LNCaP clone FGC (cell line): Measurements from ENCODE around the gene HELQ.

Experiments used
- DNase-seq: peaks from one replicate; pipeline ENCODE4 v3.0.0-alpha.2; 2011; ENCODE audit warnings: low read depth
- H3K4me3 ChIP-seq: 2 replicates; pipeline ENCODE4 v1.5.1; 2011; ENCODE audit warnings: mild to moderate bottlenecking, low read depth, low read length, control low read depth
- CTCF ChIP-seq: IDR thresholded peaks from 2 replicates; pipeline ENCODE4 v1.5.1; 2012; ENCODE audit warnings: mild to moderate bottlenecking; ENCODE audit not compliant: control insufficient read depth, insufficient read depth; ENCODE audit errors: extremely low read depth

Gene HELQ

DNA sequence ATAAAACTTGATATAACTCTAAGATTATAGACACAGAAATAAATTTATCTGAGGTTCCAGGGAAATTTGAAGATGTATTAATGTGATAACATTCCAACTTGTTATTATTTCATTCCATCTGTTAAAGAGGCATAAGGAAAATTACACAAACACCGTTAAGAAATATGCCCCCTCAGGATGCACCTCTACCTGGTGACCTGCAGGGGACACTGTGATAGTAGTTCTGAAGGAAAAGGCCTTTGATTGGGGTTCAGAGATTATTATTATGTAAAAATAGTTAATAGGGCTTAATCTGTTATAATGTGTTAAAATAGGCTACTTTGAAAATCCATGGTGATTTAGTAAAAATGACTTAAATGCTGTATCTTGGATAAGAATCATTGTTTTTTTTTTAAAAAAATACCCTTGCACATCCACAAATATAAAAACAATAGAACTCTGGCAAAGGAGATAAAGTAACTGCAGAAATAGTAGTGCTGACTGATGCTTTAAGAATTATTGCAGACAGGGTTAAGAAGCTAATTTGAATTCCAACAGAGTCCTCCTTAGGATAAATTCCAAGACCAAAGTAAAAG lies 35.3 kb upstream of the HELQ start:
- DNase-seq = no peak
- TF ChIP-seq CTCF = peak; percentile 74
- no peak overlapping the region for H3K4me3 ChIP-seq

DNA sequence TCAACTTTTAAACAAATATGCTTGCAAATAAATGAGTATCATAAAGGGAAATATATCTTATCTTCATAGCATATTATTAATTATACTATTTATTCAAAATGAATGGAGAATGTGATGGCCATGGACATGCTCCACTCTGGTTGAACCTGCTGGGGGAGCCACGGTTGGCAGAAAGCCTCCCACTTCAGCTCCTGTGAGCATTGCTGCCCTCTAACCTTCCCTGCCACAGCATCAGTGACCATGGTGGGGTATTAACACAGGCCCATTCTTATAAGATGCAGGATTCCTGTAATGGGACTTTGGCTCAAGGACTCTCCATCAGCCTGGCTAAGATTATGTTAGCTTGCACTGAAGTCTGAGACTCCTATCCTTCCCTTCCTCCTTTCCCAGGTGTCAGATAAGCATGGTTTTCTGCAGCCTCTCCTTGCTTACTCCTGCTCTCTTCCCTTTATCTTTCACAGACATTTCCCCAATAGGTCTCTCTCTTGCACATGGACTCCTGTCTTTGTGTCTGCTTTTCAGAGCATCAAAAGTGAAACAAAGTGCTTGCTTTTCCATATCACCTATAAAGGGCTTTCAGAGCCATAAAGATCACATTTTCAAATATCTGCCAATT lies 34.2 kb upstream of the HELQ start:
- no peak for TF ChIP-seq CTCF
- no peak for DNase-seq
- no peak overlapping the region for H3K4me3 ChIP-seq

GRCh38 chr4:83486457-83487129 lies 31.0 kb upstream of the HELQ start:
- no peak overlapping the region for H3K4me3 ChIP-seq
- TF ChIP-seq CTCF = no peak
- no peak for DNase-seq

DNA sequence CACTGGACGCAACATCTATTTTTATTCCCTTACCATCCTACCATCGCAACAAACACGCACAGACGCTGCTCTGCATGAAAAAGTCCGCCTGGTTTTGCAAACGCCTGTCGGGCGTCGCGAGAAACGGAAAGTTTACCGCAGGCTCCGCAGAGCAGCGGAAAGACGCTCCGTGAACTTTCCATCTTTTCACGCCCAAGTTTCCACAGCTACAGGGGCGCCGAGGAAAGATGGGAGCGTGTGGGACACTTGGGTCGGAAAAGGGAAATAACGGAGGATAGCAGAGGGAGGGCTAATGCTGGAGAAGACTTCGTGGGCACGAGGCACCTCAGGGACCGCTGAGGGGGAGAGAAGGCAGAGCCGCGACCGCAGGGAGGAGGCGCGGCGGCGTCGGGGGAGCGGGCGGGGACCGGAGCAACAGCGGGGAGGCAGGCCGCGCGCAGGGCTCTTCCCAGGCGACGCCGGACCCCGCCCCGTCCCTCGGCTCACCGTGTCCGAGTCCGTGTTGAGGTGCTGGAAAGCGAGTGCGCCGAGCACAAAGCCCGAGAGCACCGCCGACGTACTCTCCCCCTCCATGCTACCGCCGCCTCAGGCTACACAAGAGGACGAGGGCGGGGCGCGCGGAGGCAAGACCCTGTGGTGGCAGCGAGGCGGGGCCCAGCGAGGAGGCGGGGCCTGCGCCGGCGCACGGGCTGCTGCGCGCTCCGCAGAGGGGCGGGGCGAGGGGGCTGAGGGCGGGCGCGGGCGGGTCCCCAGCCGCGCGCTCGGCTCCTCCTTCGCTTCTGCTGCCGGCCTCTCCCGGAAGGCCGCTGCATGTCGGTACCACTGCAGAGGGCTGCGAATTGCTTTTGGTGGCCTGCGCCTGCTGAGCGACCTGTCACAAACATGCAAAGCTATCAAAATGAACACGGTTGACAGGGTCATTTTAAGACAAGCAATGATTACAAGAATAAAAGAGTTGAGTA lies 29.2 kb upstream of the HELQ start, which contains the start of gene ABRAXAS1:
Gene ABRAXAS1, minus strand, starts transcription at position 601 of the 962 bp plus-strand sequence. Its CDS starts 28 bp downstream, at position 573.
- TF ChIP-seq CTCF = no peak
- peak within 1 kb of the TSS; percentile 80 for H3K4me3 ChIP-seq
- peak; percentile 64 for DNase-seq

GRCh38 chr4:83473966-83474365 lies 18.3 kb upstream of the HELQ start:
- TF ChIP-seq CTCF = no peak
- DNase-seq = no peak
- H3K4me3 ChIP-seq = no peak overlapping the region

DNA sequence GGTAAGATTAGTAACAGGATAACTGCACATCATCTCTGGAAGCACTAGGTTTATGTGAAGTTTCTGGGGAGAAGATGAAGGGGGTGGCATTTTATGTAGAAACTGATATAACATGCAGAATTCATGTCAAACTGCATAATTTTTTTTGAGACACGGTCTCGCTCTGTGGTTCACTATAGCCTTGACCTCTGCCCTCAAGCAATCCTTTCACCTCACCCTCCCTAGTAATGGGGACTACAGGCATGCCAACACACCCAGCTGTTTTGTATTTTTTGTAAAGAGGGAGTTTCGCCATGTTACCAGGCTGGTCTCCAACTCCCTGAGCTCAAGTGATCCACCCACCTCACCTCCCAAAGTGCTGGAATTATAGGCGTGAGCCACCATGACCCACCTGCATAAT lies 17.8 kb upstream of the HELQ start:
- H3K4me3 ChIP-seq = no peak overlapping the region
- TF ChIP-seq CTCF = no peak
- no peak for DNase-seq
